Spleen (tissue), 7 donors: Measurements from ENCODE around the gene RALGDS.

Experiments used
- CTCF ChIP-seq, 11 experiments: fragments of 200-600 bp in 7 of 11; fragments of 450-650 bp in 4 of 11; sonication (generic) in 4 of 11; IDR thresholded peaks in 8 of 11; conservative IDR thresholded peaks in 3 of 11; 1 replicate in 7 of 11; 2 replicates in 4 of 11; pipeline versions ENCODE4 v1.4.0 to v1.8.0; 2016 to 2021; ENCODE audit warnings: antibody characterized with exemption in 11 of 11, inconsistent platforms in 4 of 11, mild to moderate bottlenecking in 1 of 11
- POLR2A ChIP-seq, 3 donors: fragments of 450-650 bp; IDR thresholded peaks; one replicate each; pipeline ENCODE4 v1.5.1; 2017; ENCODE audit warnings: antibody characterized with exemption in 3 of 3, mild to moderate bottlenecking in 1 of 3
- donor health status: DM: no; HTN: no; CAD: no; lungs with moderate emphysema.
- donor health status: DM: no; HTN: no; CAD: no.
- donor health status: DM: no; HTN: no; CAD: no.

DNA sequence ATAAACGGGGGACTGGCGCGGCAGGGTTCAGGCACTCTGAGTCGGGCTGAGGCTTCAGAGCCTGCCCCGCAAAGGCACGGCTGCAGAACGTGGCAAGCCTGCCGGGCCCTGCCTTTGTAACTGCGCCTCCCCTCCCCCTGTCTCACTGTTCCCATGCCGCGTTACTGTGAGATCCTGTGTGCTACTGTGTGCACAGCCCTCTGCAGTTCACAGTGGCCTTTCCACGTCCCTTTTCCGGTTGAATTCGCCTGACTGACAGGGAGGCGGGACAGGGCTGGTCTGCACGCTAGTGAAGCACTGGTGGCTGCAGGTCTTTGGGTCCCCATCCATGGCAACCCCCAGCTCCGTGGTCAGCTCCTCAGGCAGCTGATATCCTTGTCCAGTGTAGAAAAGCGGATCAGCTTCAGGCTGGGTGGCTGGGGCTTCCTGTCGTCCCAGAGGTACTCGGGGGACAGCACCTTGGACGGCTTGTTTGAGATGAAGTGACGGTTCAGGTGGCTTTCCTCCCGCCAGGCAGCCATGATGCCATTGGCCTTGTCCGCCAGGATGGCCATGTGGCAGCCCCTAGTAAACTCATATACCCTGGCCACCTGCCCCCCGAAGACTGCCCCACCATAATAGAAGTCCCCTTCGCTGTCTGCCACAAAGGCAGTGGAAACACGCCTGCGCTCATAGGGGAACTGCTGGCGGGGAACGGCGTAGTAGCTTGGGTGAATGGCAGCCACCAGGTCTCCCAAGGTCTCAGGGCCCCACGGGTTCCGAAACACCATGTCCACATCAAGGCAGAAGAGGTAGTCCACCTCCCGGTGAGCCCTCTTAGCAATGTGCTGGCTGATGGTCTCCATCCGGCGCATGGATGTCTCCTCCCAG is 32.4 kb upstream of the RALGDS start:
- no peak for TF ChIP-seq CTCF (IDR thresholded peaks at IDR 0.05 in 8 of 11, conservative IDR thresholded peaks at IDR 0.05 in 3 of 11)
- no peak for TF ChIP-seq POLR2A (IDR thresholded peaks at IDR 0.05)
